Kidney tubule cell (primary cell): Measurements from ENCODE around the gene PANX1.

Experiments
- DNase-seq: peaks from one replicate; pipeline ENCODE4 v3.0.0-alpha.2; 2018; ENCODE audit warnings: low spot score

The PANX1 gene

DNA sequence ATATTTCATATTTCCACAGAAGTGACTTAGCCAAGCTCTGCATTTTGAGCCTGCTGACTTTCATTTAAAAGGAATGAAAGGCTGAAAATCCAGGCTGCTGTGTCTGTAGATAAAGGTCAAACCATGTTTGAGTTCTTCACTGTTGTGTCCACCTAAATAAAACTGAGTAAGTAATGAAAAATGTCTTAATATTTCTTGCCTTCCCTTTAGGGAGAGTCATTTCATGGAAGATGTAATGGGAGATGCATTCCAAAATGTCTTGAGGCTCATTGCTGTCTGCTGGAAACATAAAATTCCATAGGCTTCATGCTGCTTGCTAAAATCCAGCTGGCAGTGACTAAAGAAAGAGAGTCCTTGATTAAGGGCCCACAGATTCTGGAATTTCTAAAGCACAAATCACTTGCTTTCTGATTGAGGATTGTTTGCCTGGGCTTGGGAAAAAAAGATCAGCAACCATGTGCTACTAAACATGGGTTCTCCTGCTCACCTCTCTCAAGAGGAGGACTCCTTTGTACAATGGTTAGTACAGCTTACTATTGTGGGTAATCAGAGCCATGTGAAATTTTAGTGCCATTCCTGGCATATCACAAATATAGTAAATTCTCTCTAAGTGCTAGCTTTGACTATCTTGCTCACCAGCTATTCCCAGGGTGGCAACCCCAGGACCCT, 56.9 kb downstream of the PANX1 start:
- DNase-seq = no peak

DNA sequence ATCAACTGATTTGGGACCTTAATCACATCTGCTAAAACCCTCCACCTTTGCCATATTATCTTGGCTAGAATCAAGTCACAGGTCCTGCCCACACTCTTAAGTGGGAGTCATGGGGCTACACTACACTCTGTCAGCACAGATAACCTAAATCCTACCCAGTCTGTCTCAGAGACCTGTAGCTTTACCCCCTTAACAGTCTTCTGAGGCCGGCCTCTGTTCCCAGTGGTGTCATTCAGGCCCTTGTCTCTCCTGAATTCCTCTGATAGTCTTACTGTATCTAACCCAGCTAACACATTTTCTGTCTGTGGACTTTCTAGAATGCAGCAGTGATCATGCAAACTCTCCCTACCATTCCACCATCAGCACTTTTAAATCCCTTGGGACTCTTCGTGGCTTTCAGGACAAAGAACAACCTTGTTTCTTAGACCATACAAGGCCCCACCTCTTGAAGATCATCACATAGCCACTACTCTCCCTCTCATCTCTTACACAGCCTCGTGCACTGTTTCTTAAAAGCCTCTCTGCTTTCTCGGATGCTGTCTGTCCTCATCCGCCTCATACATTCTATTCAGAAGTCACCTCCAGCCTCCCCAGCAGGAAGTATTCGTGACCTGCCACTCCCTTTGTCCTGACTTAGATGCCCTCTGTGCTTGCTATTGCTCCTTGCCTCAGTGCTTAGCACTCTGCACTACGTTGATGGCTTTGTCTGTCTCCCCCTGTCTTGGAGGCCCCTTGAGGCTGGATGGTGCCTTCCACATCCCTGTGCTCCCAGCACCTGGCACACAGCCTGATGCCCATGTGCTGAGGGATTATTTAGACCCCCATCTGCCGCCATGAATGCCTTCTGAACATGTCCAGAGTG, 57.9 kb downstream of the PANX1 start:
- DNase-seq = no peak

DNA sequence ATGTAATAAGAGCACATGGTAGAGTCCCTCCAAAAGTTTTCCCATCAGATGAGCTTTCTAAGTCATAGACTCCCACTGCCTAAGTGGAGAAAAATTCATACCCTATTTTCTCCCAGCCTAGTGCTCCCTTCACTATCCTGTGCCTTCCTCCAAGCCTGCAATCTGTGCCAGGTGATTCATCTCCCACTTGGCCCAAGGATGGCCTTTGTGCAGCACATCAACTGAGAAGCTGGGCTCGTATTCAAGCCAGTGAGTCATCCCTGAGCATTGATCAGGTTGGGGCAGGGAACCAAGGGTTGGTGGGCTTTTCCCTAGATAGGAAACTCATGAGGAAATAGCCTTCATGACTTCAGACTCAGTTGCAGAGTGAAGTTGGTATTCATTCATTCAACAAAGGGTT, 64.6 kb downstream of the PANX1 start:
- DNase-seq = peak; percentile 83

DNA sequence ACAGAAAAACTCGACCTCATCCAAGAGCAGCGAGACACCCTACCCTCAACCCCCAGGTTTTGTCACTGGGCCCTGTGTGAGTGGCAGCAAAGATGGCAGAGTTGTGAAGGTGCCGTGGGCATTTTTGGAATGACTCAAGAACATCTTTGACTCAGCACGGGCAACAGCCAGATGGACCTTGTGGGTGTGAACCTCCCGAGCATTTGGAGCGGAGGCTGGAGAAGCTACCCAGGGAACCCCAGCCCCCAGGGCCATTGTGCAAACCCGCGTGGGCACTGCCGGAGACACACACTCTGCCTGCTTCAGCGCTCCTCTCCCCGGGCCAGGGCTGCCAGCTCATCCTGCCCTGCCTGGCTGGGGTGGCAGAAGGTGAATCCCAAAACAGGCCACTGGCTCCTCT, 66.1 kb downstream of the PANX1 start:
- DNase-seq = peak; percentile 12

DNA sequence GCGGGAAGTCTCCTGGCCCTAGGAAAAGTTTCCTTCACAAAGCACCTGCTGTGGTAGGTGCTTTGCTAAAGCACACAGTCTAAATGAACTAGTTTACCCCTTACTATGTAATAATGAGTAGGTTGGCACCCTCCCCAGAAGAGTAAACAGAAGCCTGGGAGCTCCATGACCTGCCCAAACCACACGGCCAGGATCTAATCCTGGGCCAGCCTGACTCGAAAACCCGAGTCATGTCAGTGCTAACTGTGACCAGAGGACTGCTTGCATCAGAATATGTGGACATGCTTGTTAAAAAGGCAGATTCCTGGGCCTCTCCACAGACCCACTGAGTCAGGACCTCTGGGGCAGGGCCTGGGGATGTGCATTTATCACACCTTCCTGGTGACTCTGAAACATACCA, 67.7 kb downstream of the PANX1 start:
- DNase-seq = peak; percentile 57

- no peak for DNase-seq
Observed at GRCh38 chr11:94198718-94199117, 70.1 kb downstream of the PANX1 start.

DNA sequence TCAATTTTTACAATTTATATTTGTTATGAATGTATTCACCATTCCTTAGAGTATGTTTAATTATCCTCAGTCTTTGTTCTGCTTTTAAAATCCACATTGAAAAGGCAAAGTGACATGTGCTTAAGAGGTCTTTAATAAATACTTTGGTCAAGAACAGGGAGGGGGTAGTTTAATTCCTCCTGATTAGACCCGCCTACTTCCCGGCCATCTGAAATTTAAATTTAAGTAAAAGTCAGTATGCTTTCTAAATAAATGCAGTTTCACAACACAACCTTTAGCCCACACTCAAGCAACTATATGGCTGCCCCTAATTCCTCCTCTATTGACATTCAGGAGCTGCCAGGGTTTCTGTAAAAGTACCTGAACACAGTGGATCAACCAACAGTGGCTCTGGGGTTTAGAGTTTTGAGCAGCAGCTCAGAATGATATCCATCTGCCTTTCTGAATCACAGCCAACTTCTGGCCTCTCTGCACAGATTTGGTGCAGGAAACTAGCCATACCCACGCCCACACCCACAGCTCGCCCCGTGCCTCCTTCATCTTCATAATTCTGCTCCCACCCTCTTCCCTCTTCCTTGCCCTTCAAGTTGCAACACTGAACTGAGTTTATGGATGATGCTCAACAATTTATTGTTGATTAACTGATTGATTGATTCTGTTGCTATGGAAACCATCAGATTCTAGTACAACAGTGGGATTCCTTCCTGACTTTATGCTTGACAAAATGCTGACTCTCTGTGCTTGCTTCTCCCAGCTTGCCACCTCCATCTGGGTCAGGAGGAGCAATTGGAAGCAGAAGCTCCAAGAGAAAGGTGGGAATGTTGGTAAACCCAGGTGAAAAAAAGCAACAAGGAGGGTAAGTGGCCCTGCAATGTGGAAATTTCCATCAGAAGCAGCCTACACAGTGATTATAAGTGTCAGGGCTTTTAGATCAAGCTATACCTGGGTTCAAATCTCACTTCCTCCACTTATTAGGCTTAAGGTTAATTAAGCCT, 70.8 kb downstream of the PANX1 start:
- DNase-seq = no peak

DNA sequence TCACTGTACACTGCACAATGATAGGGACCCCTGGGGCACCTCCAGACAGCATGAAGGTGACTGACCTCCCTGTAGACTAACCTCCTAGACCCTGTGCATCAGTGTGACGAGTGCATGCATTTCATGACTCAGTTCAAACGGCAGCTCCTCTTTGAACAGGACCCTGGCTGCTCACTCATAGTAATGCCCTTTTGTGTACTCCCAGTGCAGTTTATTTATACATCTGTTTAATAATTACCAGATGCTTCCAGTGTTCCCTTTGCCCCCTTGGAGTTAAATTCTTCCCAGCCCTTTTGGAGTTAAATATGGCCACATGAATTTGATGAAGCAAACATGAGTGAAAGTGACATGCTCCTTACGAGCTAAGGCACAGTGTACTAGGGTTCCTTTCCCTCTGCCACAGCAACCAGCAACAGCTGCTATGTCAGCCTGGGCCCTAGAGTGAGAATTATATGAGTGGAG, 72.4 kb downstream of the PANX1 start:
- DNase-seq = peak; percentile 90

DNA sequence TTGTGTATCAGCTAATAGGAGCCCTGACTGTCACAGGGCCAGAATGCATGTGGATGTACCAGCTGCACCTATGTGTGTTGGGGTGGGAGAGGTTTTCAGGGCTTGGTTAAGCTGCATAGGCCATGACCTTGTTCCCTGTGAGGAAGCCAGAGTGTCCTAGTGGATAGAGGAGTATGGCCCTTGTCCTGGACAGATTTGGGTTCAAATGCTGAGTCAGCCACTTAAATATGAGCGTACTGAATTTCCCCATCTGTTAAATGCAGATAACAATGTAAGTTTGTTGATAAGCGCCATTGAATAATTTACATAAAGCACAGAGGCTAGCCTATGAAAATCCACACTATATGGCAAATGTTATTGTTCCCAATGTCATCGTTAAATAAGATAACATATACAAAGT, 74.4 kb downstream of the PANX1 start:
- DNase-seq = no peak

DNA sequence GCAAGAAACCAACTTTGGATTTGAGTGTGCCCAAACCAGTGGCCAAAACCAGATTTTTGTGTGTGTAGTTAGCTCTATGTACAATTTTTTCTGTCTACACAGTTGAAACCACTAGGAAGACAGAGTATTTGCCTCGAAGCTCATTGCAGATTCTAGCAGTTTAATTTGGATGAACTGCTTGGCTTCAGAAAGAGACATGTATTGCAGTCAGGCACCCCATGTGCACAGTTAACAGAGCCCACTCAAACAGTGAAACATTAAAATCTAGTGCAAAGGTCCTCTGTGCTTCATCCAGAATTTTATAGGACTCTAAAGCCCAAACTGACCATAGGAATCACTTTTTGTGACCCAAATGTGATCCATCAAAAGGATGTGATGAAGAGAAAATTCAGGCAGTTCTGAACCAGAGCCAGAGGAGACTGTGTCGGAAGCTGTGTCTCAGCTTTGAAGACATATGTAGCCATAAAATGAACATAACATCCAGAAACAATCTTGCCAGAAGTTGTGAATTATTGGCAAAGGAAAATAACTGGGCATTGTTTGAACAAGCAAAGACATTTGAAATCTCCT, 82.7 kb downstream of the PANX1 start:
- no peak for DNase-seq

- DNase-seq = no peak
Observed at GRCh38 chr11:94212898-94213297, 84.3 kb downstream of the PANX1 start.

GRCh38 chr11:94217705-94218104, 89.1 kb downstream of the PANX1 start:
- DNase-seq = no peak

- no peak for DNase-seq
Observed at GRCh38 chr11:94218372-94218771, 89.7 kb downstream of the PANX1 start.

DNA sequence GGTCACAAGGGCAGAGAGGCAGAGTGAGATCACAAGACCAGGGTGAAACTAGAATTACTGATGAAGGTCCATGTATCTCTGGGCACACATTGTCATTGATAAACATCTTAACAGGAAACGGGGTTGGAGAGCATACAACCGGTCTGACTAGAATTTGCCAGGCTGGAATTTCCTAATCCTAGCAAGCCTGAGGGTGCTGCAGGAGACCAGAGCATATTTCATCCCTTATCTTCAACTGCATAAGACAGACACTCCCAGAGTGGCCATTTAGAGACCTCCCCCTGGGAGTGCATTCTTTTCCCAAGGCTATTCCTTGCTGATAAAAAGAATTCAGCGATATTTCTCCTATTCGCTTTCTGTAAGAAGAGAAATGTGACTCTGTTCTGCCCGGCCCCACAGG, 91.1 kb downstream of the PANX1 start:
- DNase-seq = no peak

- DNase-seq = no peak
Observed at GRCh38 chr11:94224078-94224477, 95.4 kb downstream of the PANX1 start.
